Activated CD8-positive, alpha-beta memory T cell treated with anti-CD3 and anti-CD28 coated beads for 48 hours (primary cell): ENCODE results near the gene MAPRE2.

Experiments used
- DNase-seq, 3 experiments: peaks; one replicate each; pipeline ENCODE4 v3.0.0-alpha.2; 2020; ENCODE audit warnings: low read depth in 2 of 3, low spot score in 2 of 3

The MAPRE2 gene

DNA sequence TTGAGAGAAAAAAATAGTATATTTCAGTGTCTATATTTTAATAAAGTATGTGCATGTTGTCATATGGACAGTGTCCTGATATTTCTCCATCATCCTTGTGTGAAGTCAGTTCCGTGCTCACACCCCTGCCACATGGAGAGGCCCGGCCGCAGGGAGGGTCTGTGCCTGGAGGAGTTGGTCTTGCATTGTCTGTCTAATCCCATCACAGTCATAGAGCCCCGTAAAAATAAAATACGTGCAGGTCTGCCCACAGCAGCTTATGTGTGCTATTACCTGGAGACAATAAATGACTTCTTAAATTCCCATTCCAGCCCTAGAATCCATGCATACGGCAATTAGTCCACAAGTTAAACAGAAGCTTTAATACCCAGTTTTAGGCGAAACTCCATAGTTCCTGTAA lies 20.1 kb downstream of the MAPRE2 start:
- no peak for DNase-seq

GRCh38 chr18:35061804-35062203 lies 20.6 kb downstream of the MAPRE2 start:
- DNase-seq: no peak

DNA sequence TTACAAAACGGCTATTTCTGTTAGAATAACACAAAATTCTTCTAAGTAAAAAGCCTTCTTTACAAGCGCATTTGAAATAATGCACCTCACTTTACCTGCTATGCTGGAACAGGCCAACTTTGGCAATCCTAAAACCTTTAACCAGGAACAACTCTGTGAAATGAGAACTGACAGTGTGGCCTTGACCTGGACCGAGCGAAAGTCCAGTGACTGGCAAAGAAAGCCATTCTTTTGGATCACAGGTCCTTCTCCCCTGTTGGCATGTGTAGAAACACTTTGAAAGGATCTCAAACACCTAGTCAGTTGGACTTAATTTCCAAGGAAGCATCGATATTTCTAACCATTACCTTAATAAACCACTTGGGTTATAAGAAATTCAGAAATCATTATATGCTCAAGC lies 21.2 kb downstream of the MAPRE2 start:
- DNase-seq: no peak

GRCh38 chr18:35063875-35064690 lies 22.9 kb downstream of the MAPRE2 start:
- DNase-seq: no peak

DNA sequence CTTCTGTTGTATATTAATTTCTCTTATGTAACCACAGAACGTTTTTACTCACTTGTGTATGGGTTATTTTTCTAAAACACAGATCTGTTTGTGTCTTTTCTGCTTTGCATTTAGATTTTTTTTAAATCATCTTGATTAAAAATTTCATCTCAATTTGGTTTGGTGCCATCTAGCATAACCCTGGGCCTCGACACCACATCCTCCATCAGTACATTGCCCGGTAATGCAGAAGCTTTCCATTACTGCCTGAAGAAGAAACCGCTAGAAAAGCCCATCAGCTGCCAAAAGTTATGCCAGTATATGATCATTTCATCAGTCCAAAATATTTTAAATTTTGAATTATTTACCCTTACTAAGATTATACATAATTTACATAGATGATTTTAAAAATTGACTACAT lies 26.2 kb downstream of the MAPRE2 start:
- DNase-seq: no peak

DNA sequence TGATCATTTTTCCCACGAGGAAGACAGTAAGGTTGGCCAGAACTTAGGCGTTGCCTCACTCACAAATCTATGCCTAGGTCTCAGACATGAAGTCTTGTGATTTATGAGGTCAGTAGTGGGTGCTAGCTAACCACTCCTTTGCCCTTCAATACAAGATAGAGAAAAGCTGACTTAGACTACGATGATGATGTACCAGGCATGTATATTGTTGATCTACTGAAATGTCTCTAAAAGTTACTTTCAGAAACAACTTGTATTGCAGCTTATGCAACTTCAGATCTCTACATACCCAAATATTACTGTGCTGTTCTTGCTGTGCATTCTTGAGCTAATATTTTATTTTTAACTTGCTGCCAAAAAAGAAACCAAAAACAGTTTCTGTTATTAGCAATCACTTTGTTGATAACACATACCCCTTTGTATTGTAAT lies 30.6 kb downstream of the MAPRE2 start:
- no peak for DNase-seq

GRCh38 chr18:35072616-35073015 lies 31.4 kb downstream of the MAPRE2 start:
- DNase-seq: no peak

DNA sequence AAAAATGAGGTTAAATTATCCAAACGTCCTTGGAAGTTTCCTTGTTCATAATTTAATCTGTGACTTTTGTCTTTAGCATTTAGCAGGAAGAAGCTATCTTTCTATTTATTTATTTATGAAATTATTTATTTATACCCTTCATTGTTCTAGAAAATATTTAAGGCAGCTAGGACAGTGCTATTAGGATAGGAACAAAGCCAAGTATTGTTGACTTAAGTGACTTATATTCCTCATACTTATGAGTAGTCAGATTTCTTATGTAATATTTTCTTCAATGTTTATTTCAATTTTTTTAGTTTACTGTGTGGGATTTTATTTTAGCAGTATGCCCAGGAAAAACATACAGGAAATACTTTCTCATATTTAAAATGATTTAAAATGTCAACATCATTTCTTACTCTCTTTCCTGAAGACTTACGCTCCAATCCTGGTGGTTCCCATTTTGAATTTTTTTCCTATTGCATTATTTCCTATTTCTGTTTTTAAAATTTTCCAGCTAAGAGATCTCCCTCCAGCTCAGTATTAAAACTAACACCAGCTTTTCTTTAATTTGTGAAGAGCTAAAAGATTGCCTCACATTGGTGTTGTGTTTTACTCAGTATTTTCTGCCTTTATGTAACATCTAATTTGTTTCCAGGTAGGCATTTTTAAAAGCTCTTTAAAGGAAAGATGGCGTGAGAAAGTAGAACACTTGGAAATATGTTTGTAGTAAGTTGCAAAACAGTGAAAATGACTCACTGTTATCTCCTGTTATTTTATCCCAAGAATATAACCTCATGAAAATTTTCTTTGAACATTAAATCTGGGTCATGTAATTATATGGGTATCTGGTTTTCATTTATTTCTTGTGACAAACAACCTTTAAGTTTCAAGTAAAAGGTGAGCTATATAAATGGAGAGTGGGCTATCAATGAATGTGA lies 32.2 kb downstream of the MAPRE2 start:
- no peak for DNase-seq

- no peak for DNase-seq
Measured at GRCh38 chr18:35074581-35074980, 33.4 kb downstream of the MAPRE2 start.

GRCh38 chr18:35075132-35075531 lies 33.9 kb downstream of the MAPRE2 start:
- no peak for DNase-seq

DNA sequence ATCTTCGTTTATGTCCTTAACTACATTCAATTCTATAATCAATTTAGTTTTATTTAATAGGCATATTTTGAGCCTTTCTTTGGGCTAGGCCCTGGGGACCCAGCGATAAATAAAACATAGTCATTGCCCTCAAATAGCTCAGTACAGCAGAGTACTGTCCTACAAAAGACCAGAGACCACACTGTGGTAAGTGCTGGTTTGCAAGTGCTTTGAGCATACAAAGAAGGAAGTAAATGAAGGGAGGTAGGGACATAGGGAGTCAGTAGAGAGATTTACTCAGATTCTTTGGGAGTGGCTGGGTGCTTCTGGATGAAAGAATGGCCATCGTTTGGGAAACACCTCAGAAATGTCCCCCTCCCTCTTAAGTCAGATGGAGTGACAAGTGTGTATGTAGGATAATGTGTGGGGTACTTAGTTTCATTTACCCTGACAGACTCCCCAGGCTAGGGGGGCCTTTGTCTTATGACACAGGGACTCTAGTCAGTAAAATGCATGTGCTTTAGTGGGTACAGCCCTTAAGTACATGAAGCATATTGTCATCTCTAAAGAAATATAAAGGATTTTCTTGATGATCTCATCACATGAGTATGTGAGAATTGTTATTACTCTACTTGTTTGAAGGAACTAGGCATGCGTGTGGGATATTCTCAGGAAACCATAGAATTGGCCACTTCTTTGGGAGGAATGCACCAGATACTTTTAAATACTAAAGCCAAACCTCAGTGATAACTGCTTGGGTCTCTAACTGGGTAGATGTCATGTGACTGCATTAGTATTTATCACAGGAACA lies 35.1 kb downstream of the MAPRE2 start:
- no peak for DNase-seq

- DNase-seq: no peak
Measured at GRCh38 chr18:35077937-35078336, 36.7 kb downstream of the MAPRE2 start.

DNA sequence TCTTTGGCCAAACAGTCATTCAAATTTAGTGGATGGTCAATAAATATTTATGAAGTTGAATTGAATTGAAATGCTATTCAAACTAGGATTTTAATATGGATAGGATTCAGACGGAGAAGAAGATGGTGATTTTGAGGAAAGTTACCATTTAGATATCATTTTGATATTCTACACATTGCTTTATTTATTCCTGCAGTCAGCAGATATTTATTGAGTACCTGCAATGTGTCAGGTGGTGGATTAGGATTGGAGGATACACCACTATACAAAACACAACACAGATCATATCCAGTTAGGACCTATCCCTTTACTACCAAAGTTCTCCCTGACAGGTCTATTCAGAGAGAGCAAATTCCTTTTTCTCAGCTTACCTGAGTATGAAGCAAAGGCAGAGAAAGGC lies 38.8 kb downstream of the MAPRE2 start:
- no peak for DNase-seq

DNA sequence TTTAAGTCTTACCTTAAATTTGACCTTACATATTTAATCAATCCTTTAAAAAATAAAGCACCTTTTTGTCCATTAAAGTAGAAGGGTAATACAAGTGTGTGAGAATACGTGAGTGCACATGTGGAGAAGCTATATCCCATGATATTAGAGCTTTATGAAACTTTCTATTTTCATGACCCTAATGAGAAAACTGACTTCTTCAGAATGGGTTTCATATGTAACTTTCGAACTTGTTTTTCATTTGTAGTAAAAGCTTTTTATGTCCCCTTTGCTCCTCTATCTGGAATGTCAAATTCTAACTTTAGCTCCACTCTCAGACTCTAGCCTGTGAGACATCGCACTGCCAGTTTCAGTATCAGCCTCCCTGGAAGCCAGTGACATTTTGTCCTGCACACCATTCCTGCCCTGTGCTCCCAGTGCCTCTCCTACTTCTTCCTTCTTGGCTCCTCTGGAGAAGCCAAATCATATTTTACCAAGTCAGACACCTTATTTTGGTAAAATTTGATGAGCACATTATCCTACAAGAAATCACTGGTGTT lies 42.0 kb downstream of the MAPRE2 start:
- no peak for DNase-seq

DNA sequence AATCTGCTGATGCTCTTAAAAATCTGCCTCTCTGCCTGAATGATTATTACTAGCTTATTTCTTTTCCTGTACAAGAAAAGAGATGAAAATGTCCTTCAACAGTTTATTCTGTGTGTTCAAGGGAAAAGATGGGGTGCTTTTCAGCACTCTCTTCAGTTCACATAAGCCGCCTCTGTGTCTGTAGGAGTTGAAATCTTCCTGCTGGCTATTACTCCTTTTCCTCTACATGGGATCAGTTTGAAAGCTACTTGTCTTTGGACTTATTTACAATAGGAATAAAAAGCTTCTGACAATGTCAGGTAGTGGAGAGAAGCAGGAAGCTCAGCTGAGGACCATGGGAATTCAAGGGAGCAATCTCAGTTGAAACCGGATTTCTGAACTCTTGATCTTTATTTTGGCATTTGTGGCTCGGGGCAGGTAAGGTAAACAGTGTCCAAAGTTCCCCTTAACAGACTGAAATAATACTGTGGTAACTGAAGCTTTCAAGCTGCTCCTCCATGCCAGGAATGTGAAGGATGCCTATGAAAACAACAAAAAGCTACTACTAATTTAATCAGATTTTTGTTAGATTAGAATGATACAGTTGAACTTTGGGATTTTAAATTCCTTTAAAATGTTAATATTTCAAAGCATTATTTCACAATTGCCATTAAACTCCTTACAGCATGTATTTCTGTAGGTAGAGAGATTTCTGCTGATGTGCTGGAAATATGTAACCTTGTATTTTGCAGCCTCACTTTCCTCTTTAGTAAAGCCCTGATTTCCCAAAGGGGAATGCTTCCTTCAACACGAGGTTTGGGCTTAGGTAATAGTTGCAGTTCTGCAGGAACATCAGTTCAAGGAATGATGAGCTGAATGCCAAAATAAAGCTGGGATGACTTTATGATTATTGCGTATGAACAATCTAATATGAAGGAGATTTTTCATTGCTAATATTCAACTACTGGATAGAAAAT lies 43.6 kb downstream of the MAPRE2 start:
- DNase-seq: no peak

DNA sequence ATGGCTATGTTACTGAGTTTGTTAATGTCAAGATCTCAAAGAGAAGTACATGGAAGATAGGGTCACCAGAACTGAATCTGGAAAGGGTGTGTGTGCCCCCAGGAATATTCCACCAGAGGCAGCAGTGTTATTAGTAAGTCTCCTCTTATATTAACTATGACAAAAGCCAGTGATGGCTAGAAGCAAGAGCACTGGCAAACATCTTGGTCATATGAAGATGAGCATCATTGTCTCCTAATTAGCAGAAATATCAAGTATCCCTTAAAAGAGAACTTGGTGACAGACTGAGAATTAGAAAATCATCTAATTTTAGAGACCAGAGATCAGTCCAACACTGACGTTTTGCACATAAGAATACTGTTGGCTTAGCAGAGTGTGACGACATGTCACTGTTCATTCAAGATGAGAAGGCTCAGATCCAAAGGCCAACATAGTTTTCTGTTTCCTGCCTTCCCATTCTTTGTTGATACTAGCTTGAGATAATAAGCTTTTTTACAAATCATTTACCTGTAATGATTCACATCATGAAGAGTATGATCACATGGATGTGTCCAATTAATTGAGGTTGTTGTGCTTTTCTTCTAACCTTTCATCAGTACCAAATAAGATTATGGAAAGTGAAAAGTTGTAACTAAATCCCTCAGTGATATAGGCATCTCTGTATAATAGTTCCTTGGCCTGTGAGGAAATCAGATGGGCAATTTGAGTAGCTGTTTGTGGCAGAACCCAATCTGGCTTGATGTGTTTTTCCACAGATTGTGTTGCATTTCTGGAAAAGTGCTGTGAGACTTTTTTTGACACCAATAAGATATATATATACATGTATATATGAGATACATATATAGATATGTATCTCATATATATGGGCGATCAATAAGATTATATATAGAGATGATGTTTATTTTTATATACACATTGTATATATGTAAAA lies 44.5 kb downstream of the MAPRE2 start:
- DNase-seq: no peak

- no peak for DNase-seq
Measured at GRCh38 chr18:35086704-35087103, 45.5 kb downstream of the MAPRE2 start.

GRCh38 chr18:35087726-35088125 lies 46.5 kb downstream of the MAPRE2 start:
- no peak for DNase-seq

GRCh38 chr18:35088921-35089320 lies 47.7 kb downstream of the MAPRE2 start:
- no peak for DNase-seq
